HG03520 (cell line): ENCODE measurements around the gene MYCL.
"Not testable (repeated sequence)": the region's sequence is repeated elsewhere in the genome, so short reads cannot be mapped to it uniquely, and the experiment has no call there.

Source experiments
- ATAC-seq: cut with Tn5 transposase; IDR thresholded peaks from one replicate; pipeline ENCODE4 v1.9.1; 2021; ENCODE audit warnings: mild to moderate bottlenecking, moderate library complexity; ENCODE audit not compliant: unreplicated experiment

Gene MYCL

DNA sequence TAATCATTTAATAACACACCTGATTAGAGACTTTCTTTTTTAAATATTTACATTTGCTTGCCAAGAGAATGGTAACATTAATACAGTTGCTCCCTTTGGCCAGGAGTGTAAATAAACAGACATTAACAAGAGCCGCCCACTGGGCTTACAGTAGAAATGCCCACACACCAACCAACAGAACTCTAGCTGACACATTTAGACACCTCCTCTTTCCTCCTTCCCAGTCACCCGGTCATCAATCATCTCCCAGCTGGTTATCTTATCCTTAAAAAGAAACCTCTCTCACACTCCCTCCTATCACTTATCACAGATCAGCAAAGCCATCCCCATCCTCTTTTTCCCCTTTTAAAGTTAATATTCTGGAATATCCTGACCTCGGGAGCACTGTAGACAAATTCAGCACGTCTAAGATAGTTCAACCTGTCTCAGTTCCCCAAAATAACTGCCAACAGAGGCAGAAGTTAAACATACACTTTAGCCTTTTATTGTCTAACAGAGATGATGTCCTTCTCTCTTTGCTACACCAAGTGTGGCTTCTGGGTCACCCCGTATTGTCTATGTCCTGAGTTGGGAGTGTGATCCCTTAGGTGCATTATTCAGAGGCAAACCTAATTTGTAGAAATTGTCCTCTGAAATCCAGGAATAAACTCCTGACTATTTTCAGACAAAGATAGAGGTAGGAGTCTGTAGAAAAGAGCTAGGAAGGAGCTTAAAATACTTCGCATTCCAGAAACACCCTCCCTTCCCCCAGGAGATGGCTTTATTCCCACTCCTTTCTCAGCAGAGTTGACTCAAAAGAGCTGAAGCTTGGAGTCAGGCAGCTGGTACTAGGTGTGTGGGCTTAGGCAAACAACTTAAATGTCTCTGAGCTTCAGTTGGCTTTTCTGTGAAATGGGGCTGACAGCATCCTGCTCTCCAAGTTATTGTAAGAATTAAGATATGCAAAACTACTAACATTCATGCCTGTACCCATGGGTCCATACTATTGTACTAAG is 8.8 kb downstream of the MYCL start:
- no peak for ATAC-seq

DNA sequence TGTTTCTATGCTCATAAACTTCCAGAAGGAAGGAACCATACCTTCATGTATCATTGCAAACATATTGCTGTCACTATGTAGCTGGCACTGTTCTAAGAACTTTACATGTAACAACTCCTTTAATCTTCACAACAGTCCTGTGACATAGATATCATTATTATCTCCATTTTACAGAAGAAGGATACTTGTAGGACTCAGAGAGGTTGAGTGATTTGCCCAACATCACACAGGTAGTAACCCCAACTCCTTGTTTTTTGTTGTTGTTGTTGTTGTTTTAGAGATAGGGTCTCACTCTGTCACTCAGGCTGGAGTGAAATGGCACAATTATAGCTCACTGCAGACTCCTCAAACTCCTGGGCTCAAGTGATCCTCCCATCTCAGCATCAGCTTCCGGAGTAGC is 10.8 kb downstream of the MYCL start:
- ATAC-seq = no peak

DNA sequence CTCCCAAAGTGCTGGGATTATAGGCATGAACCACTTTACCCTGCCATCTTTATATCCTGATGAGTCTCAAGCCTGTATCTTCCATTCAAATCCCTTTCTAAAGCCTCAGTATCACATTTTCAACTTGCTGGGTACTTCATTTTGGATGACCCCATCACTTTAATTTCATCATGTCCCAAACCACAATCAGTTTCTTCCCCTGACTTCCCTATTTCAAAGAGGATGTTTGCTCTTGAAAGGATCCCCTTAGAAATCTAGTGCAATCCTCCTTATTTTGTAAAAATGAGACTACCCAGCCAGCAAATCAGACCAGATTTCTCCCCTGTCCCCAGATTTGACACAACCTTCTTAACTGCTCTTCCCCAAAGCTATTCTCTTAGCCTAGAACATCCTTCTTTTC is 11.4 kb downstream of the MYCL start:
- no peak for ATAC-seq

GRCh38 chr1:39886757-39887231 is 14.9 kb downstream of the MYCL start:
- ATAC-seq = no peak

- ATAC-seq = no peak
Observed at GRCh38 chr1:39885516-39885915, 16.2 kb downstream of the MYCL start.

GRCh38 chr1:39882152-39882551 is 19.6 kb downstream of the MYCL start:
- ATAC-seq = no peak

GRCh38 chr1:39877980-39878956 is 23.4 kb downstream of the MYCL start:
- ATAC-seq = no peak

DNA sequence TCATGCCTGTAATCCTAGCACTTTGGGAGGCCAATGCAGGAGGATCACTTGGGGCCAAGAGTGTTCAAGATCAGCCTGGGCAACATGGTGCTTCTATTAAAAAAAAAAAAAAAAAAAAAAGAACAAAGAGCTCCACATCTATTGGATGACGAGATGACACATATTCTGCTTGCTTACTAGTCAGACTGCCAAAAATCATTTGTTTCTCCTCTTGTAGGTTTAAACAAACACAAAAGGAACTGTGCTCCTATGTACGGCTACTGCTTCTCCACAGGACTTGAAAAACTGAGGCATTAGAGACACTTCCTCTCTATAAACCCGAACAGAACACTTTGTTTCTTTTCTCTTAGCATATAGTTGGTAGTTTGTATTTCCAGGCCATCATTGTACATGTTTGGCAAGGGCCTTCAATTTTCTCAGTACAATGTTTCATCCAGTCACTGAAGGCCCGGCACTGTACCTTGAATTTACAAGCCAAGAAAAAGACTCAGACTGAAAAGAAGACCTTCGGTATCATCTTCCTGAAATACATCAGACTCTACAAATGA is 24.4 kb downstream of the MYCL start:
- ATAC-seq = no peak

DNA sequence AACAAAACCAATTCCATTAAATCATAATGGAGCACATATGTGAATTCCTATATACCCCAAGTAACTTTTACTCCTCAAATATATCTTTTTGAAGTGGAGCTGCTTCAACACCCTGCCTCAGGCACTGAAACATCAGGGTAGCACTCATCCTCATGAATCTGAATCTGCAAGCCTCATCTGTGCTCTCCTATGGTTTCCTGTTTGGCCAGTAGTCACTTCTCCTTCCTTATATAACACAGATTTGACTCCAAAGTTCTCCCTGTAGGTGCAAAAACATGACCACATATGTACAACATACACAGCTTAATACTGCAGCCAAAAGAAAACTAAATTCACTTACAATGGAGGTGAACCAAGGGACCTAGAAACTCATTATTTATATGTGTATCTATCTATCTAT is 25.6 kb downstream of the MYCL start:
- ATAC-seq = no peak

DNA sequence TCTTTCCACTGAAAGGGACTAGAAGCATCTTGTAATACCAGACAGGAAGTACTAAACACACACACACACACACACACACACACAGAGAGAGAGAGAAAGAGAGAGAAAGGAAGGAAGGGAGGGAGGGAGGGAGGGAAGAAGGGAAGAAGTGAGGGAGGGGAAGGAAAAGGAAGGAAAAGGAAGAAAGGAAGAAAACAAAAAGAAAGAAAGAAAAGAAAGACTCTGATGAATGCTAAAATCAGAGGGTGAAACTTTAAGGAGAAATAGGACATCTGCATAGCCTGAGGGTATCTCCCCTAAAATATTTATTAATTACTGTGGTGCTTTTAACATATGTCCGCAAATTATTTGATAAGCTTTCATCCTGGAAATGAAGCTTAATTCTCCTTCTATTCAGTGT is 29.0 kb downstream of the MYCL start:
- ATAC-seq = no peak

- ATAC-seq = no peak
Observed at GRCh38 chr1:39871796-39872195, 29.9 kb downstream of the MYCL start.

DNA sequence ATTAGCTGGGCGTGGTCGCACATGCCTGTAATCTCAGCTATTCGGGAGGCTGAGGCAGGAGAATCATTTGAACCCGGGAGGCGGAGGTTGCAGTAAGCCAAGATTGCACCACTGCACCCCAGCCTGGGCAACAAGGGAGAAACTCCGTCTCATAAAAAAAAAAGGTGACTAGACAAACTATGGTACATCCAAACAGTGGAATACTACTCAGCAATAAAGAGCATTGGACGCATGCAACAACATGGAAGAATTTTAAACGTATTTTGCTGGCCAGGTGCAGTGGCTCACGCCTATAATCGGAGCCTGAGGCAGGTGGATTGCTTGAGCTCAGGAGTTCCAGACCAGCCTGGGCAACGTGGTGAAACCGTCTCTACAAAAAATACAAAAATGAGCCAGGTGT is 30.7 kb downstream of the MYCL start:
- ATAC-seq = not testable (repeated sequence)

DNA sequence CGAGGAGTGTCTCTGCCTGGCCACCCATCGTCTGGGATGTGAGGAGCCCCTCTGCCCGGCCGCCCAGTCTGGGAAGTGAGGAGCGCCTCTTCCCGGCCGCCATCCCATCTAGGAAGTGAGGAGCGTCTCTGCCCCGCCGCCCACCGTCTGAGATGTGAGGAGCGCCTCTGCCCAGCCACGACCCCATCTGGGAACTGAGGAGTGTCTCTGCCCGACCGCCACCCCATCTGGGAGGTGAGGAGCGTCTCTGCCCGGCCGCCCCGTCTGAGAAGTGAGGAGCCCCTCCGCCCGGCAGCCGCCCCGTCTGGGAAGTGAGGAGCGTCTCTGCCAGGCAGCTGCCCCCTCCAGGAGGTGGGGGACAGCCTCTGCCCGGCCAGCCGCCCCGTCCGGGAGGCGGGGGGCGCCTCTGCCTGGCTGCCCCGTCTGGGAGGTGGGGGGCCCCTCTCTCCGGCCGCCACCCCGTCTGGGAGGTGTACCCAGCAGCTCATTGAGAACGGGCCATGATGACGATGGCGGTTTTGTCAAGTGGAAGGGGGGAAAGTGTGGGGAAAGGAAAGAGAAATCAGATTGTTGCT is 32.1 kb downstream of the MYCL start:
- ATAC-seq = not testable (repeated sequence)

GRCh38 chr1:39866767-39867166 is 35.0 kb downstream of the MYCL start:
- no peak for ATAC-seq

DNA sequence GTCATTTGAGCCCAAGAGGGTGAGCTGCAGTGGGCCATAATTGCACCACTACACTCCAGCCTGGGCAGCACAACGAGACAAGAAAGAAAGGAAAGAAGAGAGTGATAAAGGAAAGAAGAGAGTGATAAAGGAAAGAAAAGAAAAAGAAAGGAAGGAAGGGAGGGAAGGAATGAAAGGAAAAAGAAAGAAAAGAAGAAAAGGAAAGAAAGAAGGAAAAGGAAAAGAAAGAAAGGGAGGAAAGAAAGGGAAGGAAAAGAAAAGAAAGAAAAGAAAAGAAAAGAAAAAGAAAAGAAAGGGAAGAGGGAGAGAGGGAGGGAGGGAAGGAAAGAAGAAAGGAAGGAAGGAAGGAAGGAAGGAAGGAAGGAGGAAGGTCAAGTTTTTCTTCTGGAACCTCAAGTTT is 36.0 kb downstream of the MYCL start:
- ATAC-seq = no peak

- ATAC-seq = no peak
Observed at GRCh38 chr1:39863177-39863576, 38.5 kb downstream of the MYCL start.

DNA sequence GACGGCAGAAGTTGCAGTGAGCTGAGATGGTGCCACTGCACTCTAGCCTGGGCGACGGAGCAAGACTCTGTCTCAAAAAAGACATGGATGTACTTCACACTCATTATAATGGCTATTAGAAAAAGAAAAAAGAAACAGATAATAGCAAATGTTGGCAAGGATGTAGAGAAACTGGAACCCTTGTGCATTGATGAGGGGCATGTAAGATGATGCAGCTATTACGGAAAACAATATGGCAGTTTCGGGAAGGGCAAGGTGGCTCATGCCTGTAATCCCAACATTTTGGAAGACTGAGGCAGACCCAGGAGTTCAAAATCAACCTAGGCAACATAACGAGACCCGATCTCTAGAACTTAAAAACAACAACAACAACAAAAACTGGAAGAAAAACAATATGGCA is 40.7 kb downstream of the MYCL start:
- ATAC-seq = no peak

DNA sequence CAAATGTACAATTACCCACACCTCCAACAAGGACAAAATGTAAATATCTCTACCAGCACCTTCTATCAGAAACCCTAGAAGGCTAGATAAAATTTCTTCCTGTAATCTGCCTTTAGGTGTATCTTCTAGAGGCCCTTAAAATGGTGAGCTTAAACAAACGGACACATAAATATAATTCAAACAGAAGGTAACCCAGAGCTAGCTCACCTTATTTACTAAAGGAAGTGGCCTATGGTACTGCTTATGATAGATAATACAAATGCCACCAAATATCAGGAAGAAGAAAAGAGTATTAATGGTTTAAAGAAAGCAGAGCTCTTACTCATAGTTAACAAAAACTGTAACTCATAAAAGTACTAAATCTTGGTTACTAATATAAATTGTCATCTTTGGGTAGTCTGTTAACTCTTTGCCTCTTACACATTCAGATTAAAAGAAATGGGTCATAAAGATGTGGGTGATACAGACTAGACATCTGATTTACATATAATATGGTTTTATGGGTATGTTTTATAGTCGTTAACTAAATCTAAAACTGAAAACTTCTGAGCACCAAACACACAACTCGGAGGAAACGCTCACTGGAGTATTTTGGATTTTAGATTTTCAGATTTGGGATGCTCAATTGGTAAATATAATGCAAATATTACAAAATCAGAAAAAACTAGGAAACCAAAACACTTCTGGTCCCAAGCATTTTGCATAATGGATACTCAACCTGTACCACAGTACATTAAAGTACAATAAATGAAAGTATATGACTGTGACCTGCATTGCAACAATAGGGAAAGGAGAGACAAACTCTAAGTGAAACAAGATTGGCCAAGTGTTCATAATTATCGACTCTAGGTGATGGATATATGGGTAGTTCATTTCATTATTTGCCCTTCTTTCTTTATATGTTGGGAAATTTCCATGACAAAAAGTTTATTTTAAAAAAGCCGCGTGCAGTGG is 41.6 kb downstream of the MYCL start:
- no peak for ATAC-seq

GRCh38 chr1:39858315-39858714 is 43.4 kb downstream of the MYCL start:
- ATAC-seq = no peak
